ENCODE results near the gene VSIG10L.

Gene VSIG10L

DNA sequence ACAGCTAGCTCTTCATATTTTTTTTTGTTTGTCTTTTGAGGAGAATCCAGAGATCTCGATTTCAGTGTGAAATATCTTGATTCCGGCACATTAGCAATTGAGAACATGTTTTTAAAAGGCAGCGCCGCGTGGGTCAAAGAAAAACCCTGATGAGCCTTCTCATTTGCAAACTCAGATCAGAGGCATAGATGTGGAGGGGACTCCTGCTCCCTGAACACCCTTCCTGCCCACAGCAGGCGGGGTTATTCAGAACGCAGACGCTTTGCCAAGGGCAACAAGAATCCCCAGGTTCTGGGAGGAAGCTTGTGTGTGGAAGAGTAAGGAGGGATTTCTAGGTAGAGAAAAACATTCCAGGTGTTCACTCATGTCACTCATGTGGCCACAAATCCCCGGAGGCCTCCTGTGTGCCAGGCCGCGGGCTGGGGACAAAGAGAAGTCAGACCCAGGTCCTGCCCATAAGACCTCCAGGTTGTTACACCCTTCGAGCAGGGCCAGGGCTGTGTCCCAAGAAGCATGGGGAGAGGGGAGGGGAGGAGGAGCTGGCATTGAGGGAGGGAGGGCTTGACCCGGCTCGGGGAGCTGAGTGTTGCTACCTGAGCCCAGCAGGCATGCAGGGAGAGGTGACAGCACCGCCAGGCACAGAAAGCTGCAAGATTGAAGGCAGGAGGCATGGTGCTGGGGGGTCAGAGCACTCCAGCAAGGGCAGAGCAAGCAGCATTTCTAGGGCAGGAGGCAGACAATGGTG is 46.4 kb downstream of the VSIG10L start:
- Mint-ChIP-seq H3K4me1 (no peaks in the 10 kb centered on the region), H3K9me3 (no peaks in the 10 kb centered on the region), H3K36me3 (no peaks in the 10 kb centered on the region), H3K27me3 (peaks cover 31% of the 10 kb centered on the region), H3K4me3 (no peak overlapping the region), H3K27ac (no peak overlapping the region)
- CTCF ChIA-PET = no interaction called here
- DNase-seq = no peak

DNA sequence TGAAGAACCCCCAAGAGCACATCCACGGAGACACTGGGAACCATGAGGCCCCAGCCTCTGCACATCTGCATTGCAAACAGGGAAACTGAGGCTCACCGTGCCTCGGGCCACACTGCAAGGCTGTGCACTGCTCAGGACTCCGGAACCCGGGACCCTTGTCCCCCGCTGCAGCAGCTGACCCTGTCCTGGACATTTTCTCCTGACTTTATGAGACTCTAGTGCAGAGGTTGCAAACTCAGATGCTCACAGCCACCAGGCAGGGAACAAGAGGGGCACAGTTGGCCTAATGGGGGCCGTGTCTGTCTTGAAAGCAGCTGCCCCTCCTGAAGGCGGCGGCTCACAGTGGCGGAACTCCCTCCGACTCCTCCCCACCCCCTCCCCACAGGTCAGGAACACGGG is 47.0 kb downstream of the VSIG10L start:
- Mint-ChIP-seq H3K27ac (no peak overlapping the region), H3K9me3 (no peaks in the 10 kb centered on the region), H3K27me3 (peaks cover 30% of the 10 kb centered on the region), H3K4me1 (no peaks in the 10 kb centered on the region), H3K36me3 (no peaks in the 10 kb centered on the region), H3K4me3 (no peak overlapping the region)
- CTCF ChIA-PET = no interaction called here
- DNase-seq = no peak

DNA sequence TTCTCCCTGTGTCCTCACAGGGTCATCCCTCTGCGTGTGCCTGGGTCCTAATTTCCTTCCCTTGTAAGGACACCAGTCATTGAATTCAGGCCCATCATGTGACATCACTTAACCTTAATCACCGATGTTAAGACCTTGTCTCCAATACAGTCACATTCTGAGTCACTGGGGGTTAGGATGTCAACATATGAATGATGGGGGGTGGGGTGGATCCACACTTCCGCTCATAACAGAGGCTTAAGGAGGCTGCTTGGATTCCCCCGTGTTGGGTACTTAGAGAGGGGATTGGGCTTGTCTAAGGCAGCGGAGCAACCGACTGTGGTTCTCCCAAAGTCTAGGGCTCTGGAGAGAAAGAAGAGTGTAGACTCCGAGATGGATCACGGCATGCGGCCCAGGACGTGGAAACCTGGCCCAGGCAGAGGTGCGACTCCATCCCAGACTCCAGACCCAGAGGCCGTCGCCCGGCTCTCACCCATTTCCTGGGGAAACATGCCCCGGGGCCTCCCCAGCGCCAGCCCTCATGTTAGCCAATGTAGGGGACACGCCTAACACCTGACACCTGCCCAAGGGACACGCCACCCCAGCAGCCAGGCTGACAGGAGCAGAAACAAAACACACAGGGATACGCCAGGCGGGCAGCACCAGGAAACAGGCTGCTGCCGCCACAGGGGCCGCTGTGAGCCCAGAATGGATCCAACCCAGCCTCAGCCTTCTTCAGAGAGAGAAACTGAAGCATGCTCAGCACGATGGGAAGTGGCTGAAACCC is 47.5 kb downstream of the VSIG10L start:
- Mint-ChIP-seq H3K4me1 (no peaks in the 10 kb centered on the region), H3K27me3 (peaks cover 30% of the 10 kb centered on the region), H3K27ac (no peak overlapping the region), H3K9me3 (no peaks in the 10 kb centered on the region), H3K4me3 (no peak overlapping the region), H3K36me3 (no peaks in the 10 kb centered on the region)
- DNase-seq = no peak
- CTCF ChIA-PET = no interaction called here

DNA sequence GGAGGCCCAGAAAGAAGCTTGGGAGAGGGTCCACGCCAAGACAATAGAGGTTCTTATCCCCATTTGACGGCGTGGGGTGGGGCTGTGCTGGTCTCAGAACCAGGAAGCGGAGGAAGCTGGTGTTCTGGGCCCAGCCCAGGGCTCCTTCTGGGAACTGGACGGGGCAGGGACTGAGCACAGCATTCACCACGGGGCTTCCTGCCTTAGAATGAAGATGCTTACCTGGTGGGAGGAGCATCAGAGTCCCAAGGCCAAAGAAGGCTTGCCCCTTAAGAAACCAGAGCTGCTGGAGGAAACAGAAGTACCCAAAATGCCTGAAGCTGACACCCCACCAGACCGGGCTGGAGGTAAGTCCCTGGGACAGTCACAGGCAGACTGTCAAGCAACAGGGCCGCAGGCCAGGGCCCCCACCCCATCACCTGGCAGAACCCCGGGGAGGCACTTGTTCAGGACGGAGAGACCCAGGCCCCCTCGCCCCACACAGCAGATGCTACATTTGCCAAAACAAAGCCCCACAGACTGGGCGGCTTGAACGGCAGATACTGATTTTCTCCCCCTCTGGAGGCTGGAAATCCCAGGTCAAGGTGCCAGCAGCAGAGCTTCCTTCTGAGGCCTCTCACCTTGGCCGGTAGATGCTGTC is 48.2 kb downstream of the VSIG10L start:
- Mint-ChIP-seq H3K27ac (no peak overlapping the region), H3K27me3 (peaks cover 30% of the 10 kb centered on the region), H3K9me3 (no peaks in the 10 kb centered on the region), H3K4me1 (no peaks in the 10 kb centered on the region), H3K36me3 (no peaks in the 10 kb centered on the region), H3K4me3 (no peak overlapping the region)
- DNase-seq = no peak
- CTCF ChIA-PET = interaction anchor here (0.6 kb wide), 1 partner anchor 66 kb away, joined by 4 read pairs; no protein-coding TSS in a partner anchor

DNA sequence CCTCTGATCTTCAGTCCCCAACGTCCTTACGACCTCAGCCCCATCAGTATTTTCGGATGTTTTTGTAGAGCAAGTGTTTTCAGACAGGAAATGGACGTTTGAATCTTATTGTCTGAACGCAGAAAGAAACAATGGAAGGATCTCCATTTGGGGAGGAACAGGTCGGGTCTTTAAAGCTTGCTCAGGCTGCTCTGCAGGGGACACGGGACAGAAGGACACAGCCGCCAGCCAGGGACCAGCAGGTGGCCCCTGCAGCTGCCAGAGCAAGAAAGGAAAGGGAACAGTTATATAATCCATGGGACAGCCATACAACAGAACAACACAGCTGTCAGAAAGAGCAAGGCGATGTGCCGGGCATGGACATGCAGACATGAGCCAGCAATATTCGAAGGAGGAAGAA is 49.0 kb downstream of the VSIG10L start:
- Mint-ChIP-seq H3K27ac (no peak overlapping the region), H3K9me3 (no peaks in the 10 kb centered on the region), H3K27me3 (peaks cover 30% of the 10 kb centered on the region), H3K36me3 (no peaks in the 10 kb centered on the region), H3K4me1 (no peaks in the 10 kb centered on the region), H3K4me3 (no peak overlapping the region)
- CTCF ChIA-PET = interaction anchor here (0.6 kb wide), 1 partner anchor 66 kb away, joined by 4 read pairs; no protein-coding TSS in a partner anchor
- DNase-seq = no peak

DNA sequence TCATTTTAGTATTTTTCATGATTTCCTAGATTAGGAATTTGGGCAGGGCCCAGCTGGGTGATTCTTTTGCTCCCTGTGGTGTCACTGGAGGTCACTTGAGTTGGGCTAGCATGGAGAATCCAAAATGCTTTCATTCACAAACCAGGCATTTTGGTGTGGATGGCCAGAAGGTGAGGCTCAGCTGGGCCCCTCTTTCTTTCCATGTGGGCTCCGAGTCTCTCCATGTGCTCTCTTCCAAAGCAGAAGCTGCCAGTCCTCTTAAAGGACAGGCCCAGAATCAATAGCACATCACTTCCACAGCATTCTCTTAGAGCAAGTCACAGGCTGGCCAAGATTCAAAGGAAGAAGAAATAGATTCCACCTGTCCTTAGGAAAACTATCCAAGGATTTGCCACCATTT is 52.3 kb downstream of the VSIG10L start:
- CTCF ChIA-PET = no interaction called here
- Mint-ChIP-seq H3K4me3 (no peak overlapping the region), H3K36me3 (no peaks in the 10 kb centered on the region), H3K9me3 (no peaks in the 10 kb centered on the region), H3K4me1 (no peaks in the 10 kb centered on the region), H3K27me3 (peaks cover 14% of the 10 kb centered on the region), H3K27ac (no peak overlapping the region)
- no peak for DNase-seq

DNA sequence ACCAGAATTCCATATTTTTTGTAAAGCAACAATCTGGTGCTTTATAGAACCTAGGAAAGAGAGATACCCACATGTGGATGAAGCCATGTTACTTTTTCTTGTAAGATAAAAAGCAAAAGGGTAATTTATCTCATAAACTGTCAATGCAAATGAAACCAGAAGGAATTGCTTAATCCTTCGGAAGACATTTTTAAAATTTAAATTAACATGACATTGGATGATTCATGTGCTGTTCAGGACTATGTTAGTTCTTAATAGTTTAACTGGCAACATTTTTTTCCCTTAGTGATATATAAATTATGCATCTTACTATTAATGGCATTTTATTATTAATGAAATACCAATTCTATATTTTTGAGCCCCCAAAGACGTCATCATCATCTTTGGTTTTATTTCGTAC is 56.3 kb downstream of the VSIG10L start:
- Mint-ChIP-seq H3K36me3 (no peaks in the 10 kb centered on the region), H3K4me3 (no peak overlapping the region), H3K9me3 (no peaks in the 10 kb centered on the region), H3K27me3 (peaks cover 24% of the 10 kb centered on the region), H3K27ac (no peak overlapping the region), H3K4me1 (no peaks in the 10 kb centered on the region)
- no peak for DNase-seq
- CTCF ChIA-PET = no interaction called here

DNA sequence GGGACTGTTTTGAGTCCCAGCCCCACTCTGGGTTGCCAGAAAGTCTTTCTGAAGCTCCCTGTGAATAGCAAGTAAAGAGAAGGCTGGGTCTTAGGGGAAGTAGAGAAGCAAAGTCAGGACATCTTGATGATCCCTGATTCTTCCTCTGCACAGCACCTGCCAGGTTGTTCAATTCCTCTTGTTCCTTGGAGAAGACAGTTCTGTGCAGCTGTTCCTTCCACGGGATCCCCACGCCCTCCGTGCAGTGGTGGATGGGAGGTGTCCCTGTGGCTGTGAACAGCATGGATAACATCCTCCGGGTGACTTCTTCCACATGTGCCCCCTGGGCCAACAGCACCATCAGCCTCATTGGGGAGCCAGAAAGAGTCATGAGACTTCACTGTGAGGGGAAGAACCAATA is 59.6 kb downstream of the VSIG10L start:
- H3K27me3 Mint-ChIP-seq = peaks cover 49% of the 10 kb centered on the region
- no peaks in the 10 kb centered on the region for H3K4me1 Mint-ChIP-seq
- CTCF ChIA-PET = interaction anchor here (0.8 kb wide), 1 partner anchor 23 kb away, joined by 3 read pairs; no protein-coding TSS in a partner anchor
- H3K4me3 Mint-ChIP-seq = no peak overlapping the region
- H3K9me3 Mint-ChIP-seq = no peaks in the 10 kb centered on the region
- no peaks in the 10 kb centered on the region for H3K36me3 Mint-ChIP-seq
- no peak for DNase-seq
- no peak overlapping the region for H3K27ac Mint-ChIP-seq
